ENCODE measurements around the gene PF4V1.
"Not testable (repeated sequence)": the region's sequence is repeated elsewhere in the genome, so short reads cannot be mapped to it uniquely, and the experiment has no call there.

PF4V1 gene

GRCh38 chr4:73870768-73871167, 17.7 kb downstream of the PF4V1 start:
- no peak for DNase-seq (ENCODE audit: low spot score)

- DNase-seq (ENCODE audit: low spot score): no peak
These were observed 18.6 kb downstream of the PF4V1 start for GRCh38 chr4:73871511-73872310.

- DNase-seq (ENCODE audit: low spot score): no peak
These were observed 19.4 kb downstream of the PF4V1 start for GRCh38 chr4:73872316-73873108.

GRCh38 chr4:73874386-73874785, 21.3 kb downstream of the PF4V1 start:
- no peak for DNase-seq (ENCODE audit: low spot score)

- no peak for DNase-seq (ENCODE audit: low spot score)
These were observed 22.3 kb downstream of the PF4V1 start for GRCh38 chr4:73875401-73875800.

- DNase-seq (ENCODE audit: low spot score): no peak
These were observed 30.2 kb downstream of the PF4V1 start for GRCh38 chr4:73883306-73883705.

GRCh38 chr4:73885574-73886267, 32.6 kb downstream of the PF4V1 start:
- no peak for DNase-seq (ENCODE audit: low spot score)

GRCh38 chr4:73891326-73891725, 38.2 kb downstream of the PF4V1 start:
- no peak for DNase-seq (ENCODE audit: low spot score)

GRCh38 chr4:73891739-73892405, 38.8 kb downstream of the PF4V1 start:
- no peak for DNase-seq (ENCODE audit: low spot score)

- no peak for DNase-seq (ENCODE audit: low spot score)
These were observed 39.9 kb downstream of the PF4V1 start for GRCh38 chr4:73892966-73893365.

GRCh38 chr4:73894001-73894400, 40.9 kb downstream of the PF4V1 start:
- no peak for DNase-seq (ENCODE audit: low spot score)

- no peak for DNase-seq (ENCODE audit: low spot score)
These were observed 42.4 kb downstream of the PF4V1 start for GRCh38 chr4:73895201-73896175.

GRCh38 chr4:73896416-73896815, 43.3 kb downstream of the PF4V1 start:
- DNase-seq (ENCODE audit: low spot score): no peak

- DNase-seq (ENCODE audit: low spot score): no peak
These were observed 44.5 kb downstream of the PF4V1 start for GRCh38 chr4:73897380-73898136.

GRCh38 chr4:73899338-73899737, 46.2 kb downstream of the PF4V1 start:
- not testable (repeated sequence) for DNase-seq (ENCODE audit: low spot score)

- no peak for DNase-seq (ENCODE audit: low spot score)
These were observed 47.9 kb downstream of the PF4V1 start for GRCh38 chr4:73901031-73901430.

- no peak for DNase-seq (ENCODE audit: low spot score)
These were observed 49.0 kb downstream of the PF4V1 start for GRCh38 chr4:73902038-73902637.

GRCh38 chr4:73902817-73903547, 49.9 kb downstream of the PF4V1 start:
- no peak for DNase-seq (ENCODE audit: low spot score)

Data from CD4-positive, alpha-beta T cell treated with Interleukin-2 at 100 ng/mL for 4 hours (primary cell).